Panc1 (cell line): ENCODE results near the gene CD151.

Experiments used
- CTCF ChIP-seq: fragments of 450-650 bp; IDR thresholded peaks from 2 replicates; pipeline ENCODE4 v1.5.1; 2017; ENCODE audit warnings: mild to moderate bottlenecking
- POLR2AphosphoS5 ChIP-seq: IDR thresholded peaks from 2 replicates; pipeline ENCODE4 v1.6.1; 2012; ENCODE audit warnings: mild to moderate bottlenecking, low read depth, low read length, moderate library complexity
- REST ChIP-seq, 2 experiments: IDR thresholded peaks; 2 replicates each; pipeline ENCODE4 v1.6.1; 2011 to 2012; ENCODE audit warnings: low read depth in 2 of 2, control low read depth in 1 of 2, low read length in 1 of 2, mild to moderate bottlenecking in 1 of 2, moderate library complexity in 1 of 2; ENCODE audit not compliant: insufficient read depth in 1 of 2
- SIN3A ChIP-seq: IDR thresholded peaks from 2 replicates; pipeline ENCODE4 v1.6.1; 2012; ENCODE audit warnings: low read depth, mild to moderate bottlenecking, low read length, moderate library complexity, borderline replicate concordance; ENCODE audit not compliant: insufficient read depth
- TCF7L2 ChIP-seq: IDR thresholded peaks from 2 replicates; pipeline ENCODE4 v1.6.1; 2011; ENCODE audit warnings: mild to moderate bottlenecking, low read depth, low read length, inconsistent platforms

GRCh38 chr11:791658-792534, 40.9 kb upstream of the CD151 start:
- TF ChIP-seq CTCF, result no peak
- TF ChIP-seq POLR2AphosphoS5, result no peak
- no peak for TF ChIP-seq REST (IDR thresholded peaks at IDR 0.05; ENCODE audit: insufficient read depth in 1 of 2, low read depth in 2 of 2, low read length in 1 of 2)
- TF ChIP-seq SIN3A, result no peak
- TF ChIP-seq TCF7L2, result no peak
